Effector memory CD4-positive, alpha-beta T cell (primary cell): Measurements from ENCODE around the gene CDC42BPB.

ENCODE experiments used
- DNase-seq, 3 donors: peaks; one replicate each; pipeline ENCODE4 v3.0.0-alpha.2; 2020
- H3K27ac ChIP-seq: 2 replicates; pipeline ENCODE4 v1.7.0; 2013; ENCODE audit warnings: mild to moderate bottlenecking, low read length, moderate library complexity; ENCODE audit not compliant: insufficient read depth, poor library complexity, severe bottlenecking
- H3K27me3 ChIP-seq: replicated peaks from 2 replicates; pipeline ENCODE4 v1.7.0; 2013; ENCODE audit warnings: mild to moderate bottlenecking, low read length; ENCODE audit not compliant: insufficient read depth, control insufficient read depth, poor library complexity, severe bottlenecking
- H3K36me3 ChIP-seq: 2 replicates; pipeline ENCODE4 v1.7.0; 2013; ENCODE audit warnings: mild to moderate bottlenecking, low read length, moderate library complexity; ENCODE audit not compliant: control insufficient read depth, insufficient read depth
- H3K4me1 ChIP-seq: 2 replicates; pipeline ENCODE4 v1.7.0; 2013; ENCODE audit warnings: low read length, mild to moderate bottlenecking; ENCODE audit not compliant: control insufficient read depth, insufficient read depth, poor library complexity, severe bottlenecking
- H3K4me3 ChIP-seq: 2 replicates; pipeline ENCODE4 v1.7.0; 2013; ENCODE audit warnings: low read length, low read depth, mild to moderate bottlenecking; ENCODE audit not compliant: insufficient read depth, poor library complexity, severe bottlenecking
- H3K9me3 ChIP-seq: 2 replicates; pipeline ENCODE4 v1.7.0; 2013; ENCODE audit warnings: mild to moderate bottlenecking, low read length, moderate library complexity; ENCODE audit not compliant: control insufficient read depth

Gene CDC42BPB

DNA sequence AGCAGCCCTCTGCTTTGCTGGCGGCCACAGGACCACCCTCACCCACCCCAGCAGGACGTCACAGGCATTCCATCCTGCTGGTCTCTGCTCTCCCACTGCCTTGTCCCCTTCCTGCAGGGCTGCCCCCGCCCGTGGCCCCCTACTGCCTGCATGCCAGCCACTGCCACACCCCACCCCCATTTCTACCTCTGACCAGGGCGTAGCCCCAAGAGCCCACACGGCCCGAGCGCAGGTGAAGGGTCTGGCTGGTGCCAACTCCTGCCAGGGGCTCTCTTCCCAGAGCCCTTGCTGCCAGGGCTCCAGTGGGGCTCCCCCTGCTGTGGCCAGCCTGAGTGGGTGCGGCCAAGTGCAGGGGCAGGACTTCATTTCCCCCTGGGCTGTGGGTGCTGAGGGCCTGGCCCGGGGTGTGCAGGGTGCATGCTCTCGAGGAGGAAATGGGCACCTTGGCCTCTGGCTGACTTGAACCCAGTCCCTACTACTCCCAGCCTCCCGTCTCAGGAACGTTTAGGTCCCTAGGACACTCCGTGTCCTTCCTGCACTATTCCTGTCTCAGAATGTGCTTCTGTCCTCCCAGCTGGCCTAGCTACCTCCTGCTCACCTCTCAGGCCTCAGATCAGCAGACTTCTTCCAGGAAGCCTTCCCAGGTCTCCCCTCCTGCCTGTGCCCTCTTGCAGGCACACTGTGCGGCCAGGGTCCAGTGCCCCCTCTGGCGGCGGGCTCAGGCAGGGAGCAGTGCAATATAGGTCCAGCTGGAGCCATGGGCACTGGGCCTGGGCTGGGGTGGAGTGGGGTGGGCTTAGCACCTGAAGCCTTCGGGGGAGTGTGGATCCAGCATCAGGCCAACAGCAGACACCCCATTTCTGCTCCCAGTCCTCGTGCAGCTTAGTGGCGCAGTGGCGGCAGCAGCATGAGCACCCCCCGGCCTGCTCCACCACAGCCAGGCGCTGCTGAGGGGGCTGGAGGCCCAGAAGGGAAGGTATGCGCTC lies 28.1 kb upstream of the CDC42BPB start:
- no peak overlapping the region for H3K27ac ChIP-seq
- H3K4me1 ChIP-seq = no peaks in the 10 kb centered on the region
- no peaks in the 10 kb centered on the region for H3K36me3 ChIP-seq
- H3K4me3 ChIP-seq = no peak overlapping the region
- H3K9me3 ChIP-seq = no peaks in the 10 kb centered on the region
- H3K27me3 ChIP-seq = peaks cover 16% of the 10 kb centered on the region
- no peak for DNase-seq

DNA sequence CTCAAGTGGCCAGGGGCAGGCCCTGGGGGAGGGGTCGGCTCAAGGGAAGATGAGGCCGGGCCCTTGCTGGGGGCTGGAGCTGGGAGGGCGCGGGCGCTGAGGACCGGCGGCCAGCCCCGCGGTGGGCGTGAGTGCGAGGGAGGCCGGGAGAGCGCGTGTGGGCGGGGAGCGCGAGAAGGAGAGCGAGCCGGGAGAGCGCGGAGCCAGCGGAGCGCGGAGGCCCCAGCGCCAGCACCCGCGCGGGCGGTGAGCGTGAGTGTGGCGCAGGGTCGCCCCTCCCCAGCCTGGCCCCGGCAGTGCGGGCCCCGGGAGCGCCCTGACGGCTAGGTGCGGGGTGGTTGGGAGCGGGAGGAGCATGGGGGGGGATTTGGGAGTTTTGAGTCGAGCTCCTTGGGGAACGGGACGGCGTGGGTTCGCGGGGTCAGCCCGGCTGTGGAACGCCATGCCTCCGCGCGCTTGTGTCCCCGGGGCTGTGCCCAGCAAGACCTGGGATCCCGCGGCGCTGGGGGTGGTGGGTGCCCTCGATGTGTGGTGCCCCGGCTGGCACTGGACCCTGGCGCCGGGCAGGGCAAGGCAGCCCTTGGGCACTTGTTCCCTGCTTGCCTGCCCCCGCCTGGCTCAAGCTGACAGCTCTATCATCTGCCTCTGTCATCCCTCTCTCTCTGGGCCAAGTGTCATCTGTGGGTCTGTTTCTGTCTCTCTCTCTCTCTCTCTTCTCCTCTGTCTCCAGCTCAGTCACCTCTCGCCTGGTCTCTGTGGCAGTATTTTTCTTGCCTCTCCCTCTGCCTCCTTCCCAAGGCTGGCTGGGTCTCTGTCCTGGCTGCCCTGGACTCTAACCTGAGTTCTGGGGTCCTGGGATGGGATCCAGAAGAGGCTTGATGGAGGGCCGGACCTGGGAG lies 26.9 kb upstream of the CDC42BPB start, which contains the start of gene LBHD2:
Gene LBHD2, plus strand, starts transcription at position 190 of the 899 bp plus-strand sequence. CDS start 1,803 bp downstream, outside the sequence.
- no peaks in the 10 kb centered on the region for H3K36me3 ChIP-seq
- DNase-seq = no peak
- peaks cover 16% of the 10 kb centered on the region for H3K27me3 ChIP-seq
- no peak within 1 kb of the TSS for H3K4me3 ChIP-seq
- H3K27ac ChIP-seq = no peak within 1 kb of the TSS
- no peaks in the 10 kb centered on the region for H3K4me1 ChIP-seq
- no peaks in the 10 kb centered on the region for H3K9me3 ChIP-seq

DNA sequence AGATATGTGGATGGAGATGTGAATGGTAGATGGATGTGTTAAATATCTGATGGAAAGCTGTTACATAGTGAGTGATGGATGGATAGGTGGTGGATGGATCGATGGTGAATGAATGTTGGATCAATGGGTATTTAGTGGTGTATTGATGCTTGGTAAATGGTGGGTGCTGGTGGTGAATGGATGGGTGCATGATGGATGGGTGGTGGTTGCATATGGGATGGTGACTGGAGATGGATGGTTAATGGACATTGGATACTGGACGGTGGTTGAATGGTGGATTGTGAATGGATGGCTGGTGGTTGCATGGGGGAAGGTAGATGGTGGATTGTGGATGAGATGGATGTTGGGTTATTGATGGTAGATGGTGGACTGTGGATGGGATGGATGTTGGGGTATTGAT lies 24.6 kb upstream of the CDC42BPB start:
- peaks cover 15% of the 10 kb centered on the region for H3K27me3 ChIP-seq
- H3K27ac ChIP-seq = no peak overlapping the region
- H3K9me3 ChIP-seq = no peaks in the 10 kb centered on the region
- no peak overlapping the region for H3K4me3 ChIP-seq
- H3K4me1 ChIP-seq = no peaks in the 10 kb centered on the region
- H3K36me3 ChIP-seq = no peaks in the 10 kb centered on the region
- DNase-seq = no peak

DNA sequence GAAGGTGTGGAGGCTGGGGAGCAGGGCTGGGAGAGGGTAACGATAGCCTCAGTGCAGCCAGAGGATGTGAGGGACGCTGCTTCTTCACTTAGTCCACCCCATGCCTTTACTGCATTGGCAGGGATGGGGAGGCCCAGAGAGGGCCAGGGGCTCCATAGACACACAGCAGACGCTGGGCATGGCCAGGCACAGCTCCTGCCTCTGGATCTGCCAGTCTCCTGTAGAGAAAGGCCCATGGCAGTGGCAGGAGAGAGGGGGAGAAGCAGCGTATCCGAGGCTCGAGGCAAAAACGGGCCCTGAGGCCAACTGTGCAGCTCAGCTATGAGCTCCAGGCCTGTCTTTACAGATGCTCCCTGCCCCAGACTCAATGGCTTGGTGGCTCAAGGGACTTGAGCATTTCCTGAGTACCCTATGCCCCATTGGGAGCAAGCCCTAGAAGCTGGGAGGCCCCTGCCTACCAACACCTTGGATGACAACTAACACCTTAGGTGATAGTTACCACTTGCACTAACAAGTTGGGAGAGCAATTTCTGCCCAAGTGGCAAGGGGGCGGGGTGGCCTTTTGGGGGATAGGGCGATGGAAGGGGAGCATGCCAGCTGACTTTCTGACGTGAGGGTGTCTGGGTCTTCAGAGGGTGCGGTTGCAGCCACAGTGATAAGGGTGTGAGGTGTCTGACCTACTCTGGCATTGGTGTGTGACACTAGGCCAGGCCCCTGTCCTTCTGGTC lies 21.7 kb upstream of the CDC42BPB start:
- H3K27ac ChIP-seq = no peak overlapping the region
- no peak for DNase-seq
- H3K27me3 ChIP-seq = no peaks in the 10 kb centered on the region
- H3K4me3 ChIP-seq = no peak overlapping the region
- H3K4me1 ChIP-seq = peaks cover 8% of the 10 kb centered on the region
- no peaks in the 10 kb centered on the region for H3K36me3 ChIP-seq
- H3K9me3 ChIP-seq = no peaks in the 10 kb centered on the region

DNA sequence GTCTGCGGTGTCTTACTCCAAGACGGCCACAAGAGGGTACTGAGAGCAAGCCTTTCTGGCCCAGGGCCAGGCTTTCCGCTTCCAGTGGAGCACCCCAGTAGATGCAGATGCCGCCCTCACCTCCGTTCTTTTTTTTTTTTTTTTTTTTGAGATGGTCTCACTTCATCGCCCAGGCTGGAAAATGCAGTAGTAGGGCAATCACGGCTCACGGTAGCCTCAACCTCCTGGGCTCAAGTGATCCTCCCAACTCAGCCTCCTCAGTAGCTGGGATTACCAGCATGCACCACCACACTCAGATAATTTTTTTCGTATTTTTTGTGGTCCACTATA lies 21.0 kb upstream of the CDC42BPB start:
- H3K4me1 ChIP-seq = peaks cover 8% of the 10 kb centered on the region
- no peak overlapping the region for H3K4me3 ChIP-seq
- DNase-seq = peak; percentile 49 to 73 (median 57)
- no peaks in the 10 kb centered on the region for H3K36me3 ChIP-seq
- H3K9me3 ChIP-seq = no peaks in the 10 kb centered on the region
- no peak overlapping the region for H3K27ac ChIP-seq
- no peaks in the 10 kb centered on the region for H3K27me3 ChIP-seq

DNA sequence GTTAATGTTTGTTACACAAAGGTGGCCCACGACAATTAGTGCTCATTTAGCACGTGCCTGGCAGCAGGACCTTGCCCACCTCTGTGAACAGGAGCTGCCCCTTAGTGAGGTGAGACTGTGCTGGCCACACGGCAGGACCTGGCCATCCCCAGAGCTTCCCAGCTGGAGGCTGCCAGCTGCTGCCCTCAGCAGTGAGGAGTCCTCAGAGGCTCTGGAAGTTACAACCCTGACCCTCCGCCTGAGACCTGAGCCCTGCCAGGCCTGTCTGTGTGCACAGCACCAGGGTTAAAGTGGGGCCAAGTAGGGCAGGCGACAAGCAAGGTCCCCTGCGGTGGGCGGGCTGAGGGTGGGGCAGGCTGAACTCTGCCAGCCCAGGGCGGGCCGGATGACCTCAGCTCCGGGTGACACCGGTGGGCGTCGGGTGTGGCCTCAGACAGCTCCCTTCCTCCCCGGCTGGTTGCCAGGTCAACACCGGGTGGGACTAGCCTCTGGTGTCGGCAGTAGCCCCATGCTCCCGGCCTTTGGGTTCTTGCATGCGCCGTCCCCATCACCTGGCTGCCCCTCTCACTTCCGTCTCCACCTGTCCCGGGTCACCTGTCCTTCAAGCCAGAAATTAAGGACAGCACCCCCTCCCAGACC lies 17.5 kb upstream of the CDC42BPB start:
- Histone ChIP-seq H3K4me3 (peak overlapping the region; percentile 52), H3K27ac (no peak overlapping the region), H3K36me3 (no peaks in the 10 kb centered on the region), H3K27me3 (no peaks in the 10 kb centered on the region), H3K9me3 (no peaks in the 10 kb centered on the region), H3K4me1 (peaks cover 8% of the 10 kb centered on the region)
- DNase-seq = no peak

DNA sequence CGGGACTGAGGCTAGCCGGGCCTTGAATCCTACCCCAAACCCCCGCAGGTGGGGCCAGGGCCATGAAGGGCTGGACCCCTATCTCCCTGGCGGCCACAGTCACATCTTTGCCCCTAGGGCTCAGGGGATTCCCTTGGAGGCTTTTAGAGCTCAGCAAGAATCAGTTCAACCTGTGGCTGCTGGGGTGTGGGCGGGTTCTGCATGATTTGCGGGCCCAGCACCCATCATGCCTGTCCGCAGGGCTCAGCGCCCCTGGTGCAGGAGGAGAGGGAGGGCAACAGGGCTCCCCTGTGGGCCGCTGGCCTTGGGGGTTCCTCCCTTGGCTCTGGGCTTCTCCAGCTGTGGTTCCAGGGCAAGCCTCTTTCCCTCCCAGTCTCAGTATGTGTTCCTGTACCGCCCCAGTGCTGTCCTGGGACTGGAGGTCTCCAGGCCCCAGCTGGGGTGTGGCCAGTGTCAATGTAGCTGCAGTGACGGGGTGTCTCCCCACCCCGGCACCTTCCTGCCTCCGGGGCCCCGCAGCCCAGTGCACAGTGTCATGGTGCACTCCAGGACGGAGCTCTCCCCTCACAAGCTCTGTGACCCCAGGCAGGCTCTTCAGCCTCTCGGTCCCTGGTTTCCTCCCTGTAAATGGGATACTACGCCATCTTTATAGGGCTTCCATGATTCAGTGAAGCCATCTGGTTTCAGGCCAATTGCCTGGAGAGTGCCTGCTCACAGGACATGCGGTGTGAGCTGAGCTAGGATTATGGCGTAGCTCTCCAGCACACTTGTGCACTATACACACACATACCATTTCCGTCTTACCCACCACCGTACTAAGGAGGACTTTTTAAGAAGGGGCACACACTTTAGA lies 16.8 kb upstream of the CDC42BPB start:
- no peaks in the 10 kb centered on the region for H3K9me3 ChIP-seq
- no peak overlapping the region for H3K27ac ChIP-seq
- peaks cover 8% of the 10 kb centered on the region for H3K4me1 ChIP-seq
- no peaks in the 10 kb centered on the region for H3K36me3 ChIP-seq
- H3K4me3 ChIP-seq = no peak overlapping the region
- DNase-seq = no peak
- H3K27me3 ChIP-seq = no peaks in the 10 kb centered on the region

DNA sequence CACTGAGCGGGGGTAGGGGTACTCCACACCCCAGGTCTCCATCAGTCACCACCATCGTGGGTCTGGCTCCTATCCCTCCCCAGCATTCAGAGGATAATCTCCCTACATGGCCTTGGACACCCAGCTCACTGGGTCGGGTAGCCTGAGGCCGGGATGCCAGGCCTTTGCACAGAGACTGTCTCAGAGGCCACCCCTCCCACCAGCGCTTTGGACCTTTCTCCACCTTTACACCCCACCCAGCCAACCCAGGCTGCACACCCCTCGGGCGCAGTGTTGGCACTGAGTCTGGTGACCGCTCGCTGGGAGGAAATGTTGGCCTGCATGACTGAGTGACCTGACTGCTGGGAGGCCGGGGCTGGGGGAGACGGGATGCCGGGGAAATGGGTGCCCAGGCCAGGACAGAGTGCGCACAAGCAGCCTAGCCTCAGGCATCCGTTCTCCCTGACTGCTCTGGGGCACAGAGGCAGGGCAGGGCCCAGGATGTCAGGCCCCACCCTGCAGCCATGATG lies 16.1 kb upstream of the CDC42BPB start:
- H3K4me3 ChIP-seq = no peak overlapping the region
- H3K9me3 ChIP-seq = no peaks in the 10 kb centered on the region
- DNase-seq = no peak
- peaks cover 8% of the 10 kb centered on the region for H3K4me1 ChIP-seq
- peaks cover 1% of the 10 kb centered on the region for H3K27me3 ChIP-seq
- no peak overlapping the region for H3K27ac ChIP-seq
- H3K36me3 ChIP-seq = no peaks in the 10 kb centered on the region
